HepG2 (cell line): ENCODE data around the gene TP53BP2. TPM values are rescaled to one million over a fixed set of nuclear protein-coding genes. Genes with fewer than 3 reads are reported as not detected.
A peak's percentile ranks its signal among the peaks of the same experiment; 100 is the strongest.

Experiments used
- AHR ChIP-seq: IDR thresholded peaks from 2 replicates; pipeline ENCODE4 v1.6.1; 2018; ENCODE audit warnings: missing genetic modification reagents, missing compliant biosample characterization
- ASH2L ChIP-seq: fragments of 300-600, 200-600 bp; sonication (generic); IDR thresholded peaks from 2 replicates; pipeline ENCODE4 v1.7.0; 2017; ENCODE audit warnings: low read depth, mild to moderate bottlenecking, moderate library complexity, mixed read lengths, low read length; ENCODE audit not compliant: insufficient read length
- CEBPG ChIP-seq: IDR thresholded peaks from 2 replicates; pipeline ENCODE4 v1.6.1; 2016
- CREM ChIP-seq, 2 experiments: sonication (generic) in 1 of 2; formaldehyde crosslinking in 1 of 2; IDR thresholded peaks; 2 replicates each; pipeline versions ENCODE4 v1.4.0 to v1.6.1; 2016 to 2020; ENCODE audit warnings: antibody characterized with exemption in 1 of 2, mild to moderate bottlenecking in 1 of 2, missing genetic modification reagents in 1 of 2
- DNMT1 ChIP-seq: sonication (generic); formaldehyde crosslinking; IDR thresholded peaks from 2 replicates; pipeline ENCODE4 v1.5.1; 2020; ENCODE audit warnings: mild to moderate bottlenecking, missing genetic modification reagents
- DRAP1 ChIP-seq: IDR thresholded peaks from 2 replicates; pipeline ENCODE4 v1.6.1; 2016; ENCODE audit warnings: missing genetic modification reagents, missing compliant biosample characterization
- FOXA3 ChIP-seq: IDR thresholded peaks from 2 replicates; pipeline ENCODE4 v1.6.1; 2016; ENCODE audit warnings: missing genetic modification reagents, missing compliant biosample characterization
- MXD4 ChIP-seq: IDR thresholded peaks from 2 replicates; pipeline ENCODE4 v1.6.1; 2016; ENCODE audit warnings: mild to moderate bottlenecking, missing biosample characterization, missing genetic modification reagents
- SATB2 ChIP-seq: sonication (generic); formaldehyde crosslinking; IDR thresholded peaks from 2 replicates; pipeline ENCODE4 v1.5.0; 2020; ENCODE audit warnings: missing genetic modification reagents
- SNAI1 ChIP-seq: sonication (generic); formaldehyde crosslinking; IDR thresholded peaks from 2 replicates; pipeline ENCODE4 v1.5.0; 2020; ENCODE audit warnings: mild to moderate bottlenecking, missing genetic modification reagents, borderline replicate concordance
- SOX13 ChIP-seq, 3 experiments: fragments of 450-650 bp in 1 of 3; sonication (generic) in 1 of 3; formaldehyde crosslinking in 1 of 3; IDR thresholded peaks in 2 of 3; conservative IDR thresholded peaks in 1 of 3; 2 replicates each; pipeline versions ENCODE4 v1.5.0 to v1.6.1; 2016 to 2020; ENCODE audit warnings: antibody characterized with exemption in 1 of 3, mild to moderate bottlenecking in 1 of 3, missing compliant biosample characterization in 1 of 3, missing genetic modification reagents in 1 of 3, moderate library complexity in 1 of 3
- SP5 ChIP-seq: IDR thresholded peaks from 2 replicates; pipeline ENCODE4 v1.6.1; 2016; ENCODE audit warnings: low read depth, borderline replicate concordance
- SRSF1 ChIP-seq: fragments of 200-400 bp; formaldehyde crosslinking; optimal IDR thresholded peaks from 2 replicates; pipeline ENCODE3; 2017; ENCODE audit warnings: mild to moderate bottlenecking, low read depth, low read length, moderate library complexity
- TAF15 ChIP-seq: fragments of 200-400 bp; formaldehyde crosslinking; IDR thresholded peaks from one replicate; pipeline ENCODE4 v1.6.1; 2018; ENCODE audit warnings: mild to moderate bottlenecking, low read depth, low read length; ENCODE audit not compliant: poor library complexity, severe bottlenecking
- XRCC5 ChIP-seq: fragments of 200-400 bp; formaldehyde crosslinking; optimal IDR thresholded peaks from 2 replicates; pipeline ENCODE3; 2017; ENCODE audit warnings: mild to moderate bottlenecking, low read length
- ZFP36L1 ChIP-seq: sonication (generic); formaldehyde crosslinking; IDR thresholded peaks from 2 replicates; pipeline ENCODE4 v1.8.0; 2022; ENCODE audit warnings: mild to moderate bottlenecking, missing genetic modification reagents, moderate library complexity
- ZFP36L2 ChIP-seq: sonication (generic); formaldehyde crosslinking; IDR thresholded peaks from 2 replicates; pipeline ENCODE4 v1.4.0; 2020; ENCODE audit warnings: missing genetic modification reagents
- ZNF33A ChIP-seq: sonication (generic); formaldehyde crosslinking; IDR thresholded peaks from 2 replicates; pipeline ENCODE4 v1.5.1; 2020; ENCODE audit warnings: missing genetic modification reagents, mild to moderate bottlenecking, moderate library complexity, borderline replicate concordance
- ZNF367 ChIP-seq: sonication (generic); formaldehyde crosslinking; IDR thresholded peaks from 2 replicates; pipeline ENCODE4 v1.4.0; 2020; ENCODE audit warnings: missing genetic modification reagents, borderline replicate concordance
- ZNF501 ChIP-seq: sonication (generic); formaldehyde crosslinking; IDR thresholded peaks from 2 replicates; pipeline ENCODE4 v1.5.1; 2020; ENCODE audit warnings: mild to moderate bottlenecking, moderate library complexity, missing genetic modification reagents
- ZNF510 ChIP-seq: sonication (generic); formaldehyde crosslinking; IDR thresholded peaks from 2 replicates; pipeline ENCODE4 v1.4.0; 2020; ENCODE audit warnings: low read depth, mild to moderate bottlenecking, missing genetic modification reagents
- ZNF605 ChIP-seq: sonication (generic); formaldehyde crosslinking; IDR thresholded peaks from 2 replicates; pipeline ENCODE4 v1.8.0; 2022; ENCODE audit warnings: mild to moderate bottlenecking, missing genetic modification reagents
- ZNF777 ChIP-seq: sonication (generic); formaldehyde crosslinking; IDR thresholded peaks from 2 replicates; pipeline ENCODE4 v1.4.0; 2020; ENCODE audit warnings: missing genetic modification reagents
- polyA plus RNA-seq, 8 experiments: library from polyadenylated mRNA; depleted of rRNA in 3 of 8; stranded (reverse) in 7 of 8; unstranded in 1 of 8; fragments of >200 nt; fragmentation: Illumina TruSeq in 4 of 8; extraction: Trizol in 4 of 8; gene quantifications; 2 replicates each; pipeline versions ENCODE4 v1.2.1 to v1.2.3, GENCODE V29; 2011 to 2016; ENCODE audit warnings: low read depth in 4 of 8, missing spikeins in 1 of 8, mixed read lengths in 1 of 8; ENCODE audit not compliant: insufficient read depth in 1 of 8
- total RNA-seq, 5 experiments: library from RNA; depleted of rRNA; stranded (reverse); fragments of >200 nt; fragmentation: Illumina TruSeq; extraction: Trizol; gene quantifications; 2 replicates each; pipeline ENCODE4 v1.2.3, GENCODE V29; 2016; ENCODE audit warnings: low read depth in 1 of 5
- TF ChIP-seq, protein P1 (sequence below): IDR thresholded peaks from 2 replicates; pipeline ENCODE4 v1.4.0; 2020; ENCODE audit warnings: mild to moderate bottlenecking, missing genetic modification reagents
- TF ChIP-seq, protein P2 (sequence below): sonication (generic); formaldehyde crosslinking; IDR thresholded peaks from 2 replicates; pipeline ENCODE4 v1.4.0; 2020; ENCODE audit warnings: missing genetic modification reagents; ENCODE audit errors: not compliant biosample characterization

TP53BP2 gene
- total and polyA plus RNA-seq, 2 of the 13 experiments (the other 11 are each of a cell fraction or from before 2014, with no cell fraction given): 10.0 to 14.0 TPM

- TF ChIP-seq SOX13 (IDR thresholded peaks at IDR 0.05) (peak; percentile 47; the same call in 1 of the 2 replicates), SOX13 (CRISPR knock-in tag; conservative IDR thresholded peaks at IDR 0.05 in 1 of 2, IDR thresholded peaks at IDR 0.05 in 1 of 2) (peak in 1 of 2 experiments; percentile 87; a peak in 2 of 4 replicates), ASH2L (peak; percentile 43), AHR (CRISPR knock-in tag) (no peak), SRSF1 (no peak), XRCC5 (peak; percentile 79), CEBPG (CRISPR knock-in tag) (0 out of 2 replicates have a peak, but pooled peaks have one; percentile 18), DRAP1 (CRISPR knock-in tag) (no peak), ZNF501 (CRISPR knock-in tag) (peak; percentile 45; the same call in 1 of the 2 replicates), DNMT1 (no peak), SNAI1 (CRISPR knock-in tag) (no peak), ZFP36L2 (CRISPR knock-in tag) (no peak), FOXA3 (CRISPR knock-in tag) (peak; percentile 83), ZNF605 (CRISPR knock-in tag) (no peak), ZNF33A (CRISPR knock-in tag) (no peak), SP5 (CRISPR knock-in tag) (peak; percentile 86), TAF15 (no peak), ZFP36L1 (peak; percentile 55; the same call in 1 of the 2 replicates), SATB2 (no peak), ZNF510 (CRISPR knock-in tag) (no peak), ZNF367 (CRISPR knock-in tag) (no peak), CREM (IDR thresholded peaks at IDR 0.05) (peak; percentile 33; the same call in 1 of the 2 replicates), CREM (CRISPR knock-in tag; IDR thresholded peaks at IDR 0.05) (no peak), ZNF777 (CRISPR knock-in tag) (no peak), MXD4 (CRISPR knock-in tag) (0 out of 2 replicates have a peak, but pooled peaks have one; percentile 19)
- TF ChIP-seq, protein P1, sequence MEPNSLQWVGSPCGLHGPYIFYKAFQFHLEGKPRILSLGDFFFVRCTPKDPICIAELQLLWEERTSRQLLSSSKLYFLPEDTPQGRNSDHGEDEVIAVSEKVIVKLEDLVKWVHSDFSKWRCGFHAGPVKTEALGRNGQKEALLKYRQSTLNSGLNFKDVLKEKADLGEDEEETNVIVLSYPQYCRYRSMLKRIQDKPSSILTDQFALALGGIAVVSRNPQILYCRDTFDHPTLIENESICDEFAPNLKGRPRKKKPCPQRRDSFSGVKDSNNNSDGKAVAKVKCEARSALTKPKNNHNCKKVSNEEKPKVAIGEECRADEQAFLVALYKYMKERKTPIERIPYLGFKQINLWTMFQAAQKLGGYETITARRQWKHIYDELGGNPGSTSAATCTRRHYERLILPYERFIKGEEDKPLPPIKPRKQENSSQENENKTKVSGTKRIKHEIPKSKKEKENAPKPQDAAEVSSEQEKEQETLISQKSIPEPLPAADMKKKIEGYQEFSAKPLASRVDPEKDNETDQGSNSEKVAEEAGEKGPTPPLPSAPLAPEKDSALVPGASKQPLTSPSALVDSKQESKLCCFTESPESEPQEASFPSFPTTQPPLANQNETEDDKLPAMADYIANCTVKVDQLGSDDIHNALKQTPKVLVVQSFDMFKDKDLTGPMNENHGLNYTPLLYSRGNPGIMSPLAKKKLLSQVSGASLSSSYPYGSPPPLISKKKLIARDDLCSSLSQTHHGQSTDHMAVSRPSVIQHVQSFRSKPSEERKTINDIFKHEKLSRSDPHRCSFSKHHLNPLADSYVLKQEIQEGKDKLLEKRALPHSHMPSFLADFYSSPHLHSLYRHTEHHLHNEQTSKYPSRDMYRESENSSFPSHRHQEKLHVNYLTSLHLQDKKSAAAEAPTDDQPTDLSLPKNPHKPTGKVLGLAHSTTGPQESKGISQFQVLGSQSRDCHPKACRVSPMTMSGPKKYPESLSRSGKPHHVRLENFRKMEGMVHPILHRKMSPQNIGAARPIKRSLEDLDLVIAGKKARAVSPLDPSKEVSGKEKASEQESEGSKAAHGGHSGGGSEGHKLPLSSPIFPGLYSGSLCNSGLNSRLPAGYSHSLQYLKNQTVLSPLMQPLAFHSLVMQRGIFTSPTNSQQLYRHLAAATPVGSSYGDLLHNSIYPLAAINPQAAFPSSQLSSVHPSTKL (CRISPR knock-in tag): peak; percentile 88
- TF ChIP-seq, protein P2, sequence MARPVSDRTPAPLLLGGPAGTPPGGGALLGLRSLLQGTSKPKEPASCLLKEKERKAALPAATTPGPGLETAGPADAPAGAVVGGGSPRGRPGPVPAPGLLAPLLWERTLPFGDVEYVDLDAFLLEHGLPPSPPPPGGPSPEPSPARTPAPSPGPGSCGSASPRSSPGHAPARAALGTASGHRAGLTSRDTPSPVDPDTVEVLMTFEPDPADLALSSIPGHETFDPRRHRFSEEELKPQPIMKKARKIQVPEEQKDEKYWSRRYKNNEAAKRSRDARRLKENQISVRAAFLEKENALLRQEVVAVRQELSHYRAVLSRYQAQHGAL (CRISPR knock-in tag): no peak
These were observed 80.6 kb downstream of the TP53BP2 start (continued) for GRCh38 chr1:223765036-223765718.
